HG02759 (cell line): ENCODE data around the gene GCSH.
A peak's percentile ranks its signal among the peaks of the same experiment; 100 is the strongest.
"Not testable (repeated sequence)": the region's sequence is repeated elsewhere in the genome, so short reads cannot be mapped to it uniquely, and the experiment has no call there.

ENCODE experiments used
- ATAC-seq: cut with Tn5 transposase; IDR thresholded peaks from one replicate; pipeline ENCODE4 v1.9.1; 2021; ENCODE audit warnings: mild to moderate bottlenecking, moderate library complexity; ENCODE audit not compliant: unreplicated experiment

Gene GCSH

GRCh38 chr16:81095953-81096714 is at the start of gene GCSH:
GCSH (minus strand) TSS chr16:81096395; CDS start chr16:81096278, 117 bp downstream.
- peak; percentile 97 for ATAC-seq

- ATAC-seq: no peak
These were observed 47.8 kb upstream of the GCSH start for GRCh38 chr16:81143921-81144471.

GRCh38 chr16:81142864-81143263 is 46.7 kb upstream of the GCSH start:
- ATAC-seq: no peak

GRCh38 chr16:81140930-81141780 is 45.0 kb upstream of the GCSH start:
- ATAC-seq: no peak

- no peak for ATAC-seq
These were observed 42.8 kb upstream of the GCSH start for GRCh38 chr16:81138831-81139557.

GRCh38 chr16:81137754-81138153 is 41.6 kb upstream of the GCSH start:
- no peak for ATAC-seq

GRCh38 chr16:81136390-81137335 is 40.5 kb upstream of the GCSH start:
- no peak for ATAC-seq

- ATAC-seq: no peak
These were observed 33.9 kb upstream of the GCSH start for GRCh38 chr16:81130126-81130525.

GRCh38 chr16:81128726-81129524 is 32.7 kb upstream of the GCSH start:
- ATAC-seq: no peak

GRCh38 chr16:81127051-81127450 is 30.9 kb upstream of the GCSH start:
- ATAC-seq: no peak

- no peak for ATAC-seq
These were observed 27.1 kb upstream of the GCSH start for GRCh38 chr16:81123092-81123852.

- ATAC-seq: no peak
These were observed 25.3 kb upstream of the GCSH start for GRCh38 chr16:81121474-81121990.

GRCh38 chr16:81117436-81117835 is 21.2 kb upstream of the GCSH start:
- no peak for ATAC-seq

- no peak for ATAC-seq
These were observed 20.1 kb upstream of the GCSH start for GRCh38 chr16:81116285-81116684.

- no peak for ATAC-seq
These were observed 16.3 kb upstream of the GCSH start for GRCh38 chr16:81112453-81112852.

- not testable (repeated sequence) for ATAC-seq
These were observed 13.1 kb upstream of the GCSH start for GRCh38 chr16:81109274-81109673.

- no peak for ATAC-seq
These were observed 11.3 kb upstream of the GCSH start for GRCh38 chr16:81107511-81107910.

- no peak for ATAC-seq
These were observed 10.8 kb upstream of the GCSH start for GRCh38 chr16:81106826-81107503.
